Stimulated activated CD8-positive, alpha-beta memory T cell treated with anti-CD3 and anti-CD28 coated beads, Interleukin-12 subunit alpha, Interleukin-12 subunit beta, amount 100 ng/mL, for 1 hour (primary cell): ENCODE measurements around the gene ATP8A1.
"Not testable (repeated sequence)": the region's sequence is repeated elsewhere in the genome, so short reads cannot be mapped to it uniquely, and the experiment has no call there.

Experiments
- DNase-seq: peaks from one replicate; pipeline ENCODE4 v3.0.0-alpha.2; 2020; ENCODE audit warnings: low read depth

Gene ATP8A1

DNA sequence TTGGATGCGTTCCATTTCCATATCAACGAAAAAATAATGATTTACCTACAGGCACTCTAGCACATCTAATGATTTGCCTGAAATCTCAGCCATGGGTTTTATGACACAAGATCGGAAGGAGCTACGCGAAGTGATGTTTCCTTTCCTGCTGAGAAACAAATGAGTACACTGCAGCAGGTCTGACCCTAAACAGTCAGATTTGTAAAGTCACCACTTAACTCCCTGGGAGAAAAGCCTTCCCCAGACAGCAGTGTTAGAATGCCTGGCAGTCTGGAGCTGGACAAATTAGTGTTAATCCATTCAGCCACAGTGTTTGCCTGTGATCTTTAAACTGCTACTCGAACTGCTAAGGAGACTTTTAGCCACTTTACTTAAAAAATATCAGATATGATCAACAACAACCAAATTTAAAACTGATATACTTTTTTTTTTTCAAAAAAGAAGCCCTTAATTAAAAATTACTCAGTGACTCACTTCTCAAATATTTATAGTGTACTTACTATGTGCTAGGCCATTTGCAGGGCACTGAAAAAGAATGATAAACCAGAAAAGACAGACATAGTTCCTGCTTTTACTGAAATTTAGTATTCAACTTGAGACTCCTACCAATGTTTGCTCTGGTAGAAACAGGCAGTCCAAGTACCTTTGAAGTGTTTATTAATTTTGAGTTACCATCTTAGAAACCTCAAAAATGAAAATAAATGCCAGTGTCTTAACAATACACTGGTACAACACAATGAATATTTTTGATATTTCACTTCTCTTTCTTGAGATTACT is 155.1 kb downstream of the ATP8A1 start:
- DNase-seq: no peak

- DNase-seq: no peak
Measured at GRCh38 chr4:42498040-42498439, 158.9 kb downstream of the ATP8A1 start.

- no peak for DNase-seq
Measured at GRCh38 chr4:42497142-42497910, 159.6 kb downstream of the ATP8A1 start.

DNA sequence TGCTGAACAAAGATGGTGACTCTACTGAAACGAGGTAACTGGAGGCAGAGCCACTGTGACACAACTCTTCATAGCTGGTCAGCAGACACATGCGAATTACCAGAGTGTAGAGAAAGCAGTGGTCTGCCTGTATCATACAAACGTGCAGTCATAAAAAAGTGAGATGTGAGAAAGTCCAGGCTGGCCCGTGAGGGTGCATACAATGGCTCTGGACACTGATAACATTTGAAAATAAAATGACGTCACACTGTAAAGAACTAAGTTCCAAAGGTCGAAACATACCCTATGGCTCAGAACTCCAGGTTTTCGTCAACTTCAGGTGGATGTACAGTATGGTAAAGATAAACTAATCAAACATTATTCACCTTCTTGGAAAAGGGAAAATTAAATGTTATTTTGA is 163.9 kb downstream of the ATP8A1 start:
- no peak for DNase-seq

GRCh38 chr4:42490015-42490414 is 166.9 kb downstream of the ATP8A1 start:
- no peak for DNase-seq

DNA sequence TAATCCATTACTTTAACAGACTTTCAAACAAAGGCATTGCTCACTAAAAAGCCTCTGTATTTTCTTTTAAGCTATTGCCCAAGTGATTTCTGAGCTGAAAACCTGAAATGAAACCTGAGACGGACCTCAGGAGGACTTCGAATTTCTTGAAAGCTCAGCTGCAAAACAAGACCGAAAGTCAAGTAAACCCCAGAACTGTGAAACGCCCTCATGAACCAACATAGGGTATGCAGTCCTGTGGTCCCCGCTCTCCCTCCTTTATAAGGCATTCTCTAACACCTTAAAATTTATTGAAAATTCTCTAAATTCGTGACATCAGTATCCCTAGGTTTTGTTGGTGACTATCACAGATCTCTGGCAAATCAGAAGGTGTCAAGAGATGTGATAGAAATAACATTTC is 167.8 kb downstream of the ATP8A1 start:
- DNase-seq: no peak

GRCh38 chr4:42488554-42488953 is 168.4 kb downstream of the ATP8A1 start:
- no peak for DNase-seq

DNA sequence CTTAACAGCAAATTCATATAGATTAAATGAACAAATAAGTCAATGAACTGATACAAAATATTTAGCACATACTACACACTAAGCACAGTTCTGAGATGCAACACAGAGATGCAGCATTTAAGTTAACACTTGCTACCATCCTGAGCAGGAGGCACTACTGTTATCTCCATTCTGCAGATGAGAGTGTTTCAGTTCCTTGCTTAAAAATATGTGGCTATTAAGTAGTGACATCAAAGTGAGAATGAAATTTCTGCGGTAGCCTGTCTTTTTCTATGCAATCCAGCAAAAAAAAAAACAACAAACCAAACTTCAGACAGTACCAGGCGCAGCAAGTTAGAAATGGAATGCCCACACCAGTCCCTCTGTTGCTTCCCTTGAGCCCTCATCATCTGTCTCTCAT is 168.8 kb downstream of the ATP8A1 start:
- no peak for DNase-seq

- no peak for DNase-seq
Measured at GRCh38 chr4:42487230-42487629, 169.7 kb downstream of the ATP8A1 start.

DNA sequence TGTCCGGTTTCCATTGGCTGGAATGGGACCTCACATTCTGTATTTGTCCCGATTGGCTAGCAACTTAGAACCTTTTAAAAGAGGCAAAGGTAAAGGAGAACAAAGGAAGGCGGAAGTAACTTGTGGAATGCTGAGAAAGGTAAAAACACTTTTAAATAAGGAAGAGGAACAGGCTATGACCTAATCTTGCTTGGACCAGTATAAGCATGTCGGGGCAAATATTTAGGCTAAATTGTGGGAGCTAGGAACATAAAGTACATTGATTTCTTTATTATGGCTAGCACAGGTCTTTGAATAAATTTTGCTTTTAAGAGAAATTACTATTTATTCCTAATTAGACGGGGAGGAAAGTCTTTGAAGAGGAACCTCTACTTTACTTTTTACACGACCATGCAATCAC is 170.7 kb downstream of the ATP8A1 start:
- DNase-seq: not testable (repeated sequence)

DNA sequence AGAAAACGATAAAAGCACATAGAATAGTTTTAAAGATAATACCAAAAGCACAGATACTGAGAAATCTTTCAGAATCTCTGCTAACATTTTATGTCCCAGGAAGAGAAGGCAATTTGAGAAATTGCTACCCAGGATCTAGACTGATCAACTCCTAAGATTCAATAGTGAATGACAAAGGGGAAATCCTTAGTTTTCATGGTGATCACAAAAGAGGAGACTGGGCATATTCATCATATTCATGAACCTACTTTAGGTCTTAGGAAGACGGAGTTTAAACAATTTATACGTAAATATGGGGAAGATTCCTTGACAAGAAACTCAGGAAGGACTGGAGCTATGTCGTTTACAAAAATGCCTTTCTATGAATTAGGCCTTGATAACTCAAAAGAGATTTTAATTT is 172.3 kb downstream of the ATP8A1 start:
- DNase-seq: no peak

DNA sequence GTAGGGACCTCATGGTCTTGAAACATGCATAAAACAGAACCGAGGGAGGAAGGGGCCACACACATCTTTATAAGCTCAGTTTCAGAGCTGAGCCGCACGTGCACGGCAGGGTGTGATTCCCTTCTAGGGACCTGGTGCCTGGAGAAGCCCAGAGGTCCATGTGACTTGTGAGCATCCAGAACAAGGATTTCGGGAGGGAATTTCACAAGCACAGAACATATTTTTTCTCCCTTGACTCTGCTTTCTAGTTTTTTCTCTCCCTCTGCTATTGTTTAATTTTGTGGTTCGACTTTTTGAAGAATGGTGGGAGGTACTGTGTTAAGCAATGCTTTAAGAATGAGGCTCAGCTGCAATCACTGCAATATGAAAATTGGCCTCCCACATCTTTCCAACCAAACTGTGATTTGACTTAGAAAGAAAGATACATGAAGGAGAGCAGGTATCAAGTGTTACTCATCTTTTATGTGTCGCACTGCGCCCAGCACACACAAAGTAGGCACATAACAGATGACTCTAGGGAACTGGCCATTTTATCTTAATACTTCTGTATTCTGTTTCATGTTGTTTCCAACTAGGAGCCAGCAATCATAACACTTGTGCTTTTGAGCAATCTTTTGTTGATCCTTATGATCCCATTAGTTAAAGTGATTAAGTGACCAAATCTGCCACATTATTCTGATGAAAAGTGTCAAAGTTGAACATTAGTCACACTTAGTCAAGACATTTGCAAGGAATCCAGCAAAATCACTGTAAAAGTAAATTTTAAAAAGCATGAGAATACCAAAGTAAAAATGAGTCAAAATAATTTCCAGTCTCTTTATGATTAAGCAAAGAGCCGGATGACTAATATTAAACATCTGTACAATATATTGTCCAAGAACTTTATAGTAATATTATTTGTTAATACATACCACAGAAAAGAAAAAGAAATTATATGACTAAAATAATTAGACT is 173.2 kb downstream of the ATP8A1 start:
- no peak for DNase-seq

- DNase-seq: no peak
Measured at GRCh38 chr4:42482516-42483327, 174.2 kb downstream of the ATP8A1 start.

DNA sequence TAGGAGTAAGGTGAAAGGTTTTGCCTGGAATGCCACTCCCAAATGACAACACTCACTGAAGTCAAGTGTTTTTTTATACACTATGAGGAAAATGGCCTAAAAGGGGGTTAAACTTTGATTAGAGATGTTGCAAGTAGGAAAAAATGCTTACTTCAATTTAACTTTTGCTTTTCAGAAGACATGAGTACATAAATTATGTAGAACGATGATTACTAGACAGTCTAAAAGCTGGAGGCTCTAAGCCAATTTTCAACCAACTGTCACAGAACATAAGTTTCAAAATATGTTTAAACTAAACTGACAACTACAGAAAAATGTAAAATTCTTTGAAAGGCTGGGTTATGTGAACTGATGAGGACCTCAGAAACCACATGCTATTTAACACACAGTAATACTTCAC is 176.2 kb downstream of the ATP8A1 start:
- DNase-seq: no peak

DNA sequence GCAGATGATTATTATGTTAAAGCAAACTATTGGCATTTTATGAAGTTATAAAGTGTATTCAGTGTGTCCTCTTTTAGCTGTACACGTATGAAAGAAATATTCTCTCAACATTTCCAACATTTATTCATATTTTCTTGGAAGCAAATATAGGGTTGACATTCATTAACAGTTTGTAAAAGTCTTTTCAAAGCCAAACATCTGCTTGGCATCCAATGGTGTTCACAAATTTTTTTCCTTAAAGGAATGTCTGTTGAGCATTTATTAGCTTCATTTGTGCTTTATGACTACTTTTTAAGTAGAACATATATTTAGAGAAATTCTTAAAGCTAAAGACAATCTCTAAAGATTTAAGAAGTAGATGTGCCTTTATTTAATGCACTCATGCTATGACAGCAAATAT is 176.6 kb downstream of the ATP8A1 start:
- no peak for DNase-seq

GRCh38 chr4:42478946-42479345 is 178.0 kb downstream of the ATP8A1 start:
- no peak for DNase-seq

DNA sequence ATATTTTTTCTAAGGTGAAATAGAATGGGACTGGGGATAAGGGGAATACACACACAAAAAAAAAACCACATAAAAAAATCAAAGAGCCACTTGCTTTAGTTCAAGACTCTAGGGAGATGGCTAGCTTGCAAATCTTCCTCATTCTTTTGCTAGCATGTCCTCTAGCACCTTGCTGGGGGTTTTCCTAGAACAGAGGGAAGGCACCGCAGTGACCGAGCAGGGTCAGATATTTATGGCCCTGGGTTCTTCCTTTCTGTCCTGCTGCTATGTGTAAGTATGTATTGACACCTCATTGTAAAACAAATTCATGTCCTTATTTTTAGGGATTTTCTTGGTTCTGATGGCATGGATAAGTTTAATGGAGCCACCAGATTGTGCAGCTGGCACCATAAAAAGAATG is 178.4 kb downstream of the ATP8A1 start:
- no peak for DNase-seq

DNA sequence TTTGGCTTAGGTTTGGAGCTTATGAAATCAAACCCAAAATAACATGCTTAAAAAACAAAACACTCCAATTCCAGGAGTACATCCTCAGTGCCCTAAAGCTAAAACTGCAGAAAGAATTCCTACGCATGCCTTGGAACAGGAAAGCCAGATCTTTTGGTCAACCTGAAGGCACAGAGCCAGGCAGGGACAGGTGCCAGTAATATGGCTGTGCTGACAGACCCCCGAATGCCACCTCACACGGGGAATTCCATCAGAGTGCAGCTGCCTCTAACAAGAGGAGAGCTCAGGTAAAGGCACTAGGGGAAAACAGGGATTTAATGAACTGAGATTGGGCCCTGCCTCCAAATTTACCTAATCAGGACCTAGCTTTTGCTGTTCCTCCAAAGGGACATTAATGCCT is 182.5 kb downstream of the ATP8A1 start:
- DNase-seq: no peak

- DNase-seq: no peak
Measured at GRCh38 chr4:42473071-42473684, 183.7 kb downstream of the ATP8A1 start.

- no peak for DNase-seq
Measured at GRCh38 chr4:42471896-42472295, 185.0 kb downstream of the ATP8A1 start.

GRCh38 chr4:42470023-42470422 is 186.9 kb downstream of the ATP8A1 start:
- no peak for DNase-seq
